ENCODE results near the gene RNF128. TPM values are rescaled to one million over a fixed set of nuclear protein-coding genes. Genes with fewer than 3 reads are reported as not detected.
"Not testable (repeated sequence)": the region's sequence is repeated elsewhere in the genome, so short reads cannot be mapped to it uniquely, and the experiment has no call there.

The RNF128 gene
- polyA plus RNA-seq, 1 donor (not counting 4 experiments of a cell fraction or from before 2014, with no cell fraction given) = 20.1 TPM

DNA sequence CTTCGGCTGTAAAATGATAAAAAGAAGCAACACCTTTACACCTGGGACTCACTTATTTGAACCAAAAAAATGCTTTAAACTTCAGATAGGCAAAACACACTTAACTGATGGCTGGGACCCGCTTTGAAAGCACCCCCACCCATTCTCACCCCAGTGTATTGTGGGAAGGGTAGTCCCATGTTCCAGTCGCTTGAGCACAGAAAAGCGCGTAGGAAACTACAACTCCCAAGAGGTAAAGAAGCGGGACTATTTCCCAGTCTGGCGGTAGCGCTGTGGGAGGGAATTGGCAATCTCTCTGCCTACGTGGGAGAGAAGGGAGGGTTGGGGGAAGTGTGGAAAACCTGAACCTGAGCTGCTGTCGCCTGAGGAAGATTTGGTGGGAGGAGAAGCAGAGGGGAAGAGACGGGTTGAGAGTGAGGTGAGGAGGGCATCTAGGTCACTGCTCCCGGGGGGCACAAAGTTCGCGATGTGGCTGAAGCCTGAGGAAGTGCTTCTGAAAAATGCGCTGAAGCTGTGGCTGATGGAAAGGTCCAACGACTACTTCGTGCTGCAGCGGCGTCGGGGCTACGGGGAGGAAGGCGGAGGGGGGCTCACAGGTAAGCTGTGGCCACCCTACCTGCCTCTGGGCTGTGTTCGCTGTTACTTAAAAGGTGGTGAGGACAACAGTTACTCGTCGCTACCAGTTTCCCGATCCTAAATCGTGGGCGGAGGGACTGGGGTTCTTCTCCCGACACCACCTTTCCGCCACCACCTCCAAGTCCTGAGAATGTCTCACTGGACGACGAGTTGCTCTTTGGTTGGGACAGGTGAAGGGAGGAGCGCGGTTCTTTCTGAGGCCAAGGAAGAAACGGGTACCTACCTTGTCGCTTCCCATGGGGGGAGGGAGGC is 76.1 kb downstream of the RNF128 start, which contains the start of gene TBC1D8B:
TSS of gene TBC1D8B (plus strand) at position 286 of the 888 bp plus-strand sequence. CDS start at position 467, 181 bp downstream.
- Histone ChIP-seq H3K27ac (ENCODE audit: control insufficient read depth, insufficient read depth, low read length) (peak within 1 kb of the TSS; percentile 52), H3K4me1 (ENCODE audit: control insufficient read depth, extremely low read depth, insufficient read depth, low read length) (peaks cover 2% of the 10 kb centered on the region), H3K9me3 (ENCODE audit: control insufficient read depth, low read depth, low read length) (no peaks in the 10 kb centered on the region), H3K4me3 (ENCODE audit: control insufficient read depth in 2 of 3, extremely low read depth in 1 of 3, insufficient read depth in 2 of 3, low read depth in 1 of 3, low read length in 3 of 3) (peak within 1 kb of the TSS; percentile 55 to 75 (median 61)), H3K27me3 (ENCODE audit: control insufficient read depth, extremely low read depth, insufficient read depth, low read length) (peaks cover 3% of the 10 kb centered on the region), H3K4me2 (ENCODE audit: control insufficient read depth, extremely low read depth, insufficient read depth, low read depth, low read length) (peak within 1 kb of the TSS; percentile 87), H3K79me2 (ENCODE audit: control insufficient read depth, insufficient read depth, low read length) (no peaks in the 10 kb centered on the region), H4K20me1 (ENCODE audit: control insufficient read depth, extremely low read depth, insufficient read depth, low read length) (no peaks in the 10 kb centered on the region), H3K9ac (ENCODE audit: control insufficient read depth, extremely low read depth, insufficient read depth, low read length) (peak within 1 kb of the TSS; percentile 66), H2AFZ (ENCODE audit: control insufficient read depth, low read length) (peak within 1 kb of the TSS; percentile 82), H3K36me3 (ENCODE audit: control insufficient read depth in 2 of 2, extremely low read depth in 1 of 2, insufficient read depth in 2 of 2, low read length in 2 of 2) (no peaks in the 10 kb centered on the region), H3K9me1 (ENCODE audit: control insufficient read depth, extremely low read depth, insufficient read depth, low read length) (no peaks in the 10 kb centered on the region)
- DNase-seq (ENCODE audit: low read depth, low spot score) = peak; percentile 28
- dilution Hi-C loops (cut with MboI; ENCODE audit: extremely low pct_ligation_motif_present, low sequenced_read_pairs) = no loop called here
- TF ChIP-seq, protein P1, sequence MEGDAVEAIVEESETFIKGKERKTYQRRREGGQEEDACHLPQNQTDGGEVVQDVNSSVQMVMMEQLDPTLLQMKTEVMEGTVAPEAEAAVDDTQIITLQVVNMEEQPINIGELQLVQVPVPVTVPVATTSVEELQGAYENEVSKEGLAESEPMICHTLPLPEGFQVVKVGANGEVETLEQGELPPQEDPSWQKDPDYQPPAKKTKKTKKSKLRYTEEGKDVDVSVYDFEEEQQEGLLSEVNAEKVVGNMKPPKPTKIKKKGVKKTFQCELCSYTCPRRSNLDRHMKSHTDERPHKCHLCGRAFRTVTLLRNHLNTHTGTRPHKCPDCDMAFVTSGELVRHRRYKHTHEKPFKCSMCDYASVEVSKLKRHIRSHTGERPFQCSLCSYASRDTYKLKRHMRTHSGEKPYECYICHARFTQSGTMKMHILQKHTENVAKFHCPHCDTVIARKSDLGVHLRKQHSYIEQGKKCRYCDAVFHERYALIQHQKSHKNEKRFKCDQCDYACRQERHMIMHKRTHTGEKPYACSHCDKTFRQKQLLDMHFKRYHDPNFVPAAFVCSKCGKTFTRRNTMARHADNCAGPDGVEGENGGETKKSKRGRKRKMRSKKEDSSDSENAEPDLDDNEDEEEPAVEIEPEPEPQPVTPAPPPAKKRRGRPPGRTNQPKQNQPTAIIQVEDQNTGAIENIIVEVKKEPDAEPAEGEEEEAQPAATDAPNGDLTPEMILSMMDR (optimal IDR thresholded peaks at IDR 0.05 in 1 of 3, IDR thresholded peaks at IDR 0.05 in 1 of 3, conservative IDR thresholded peaks at IDR 0.05 in 1 of 3; ENCODE audit: extremely low read depth in 1 of 3, insufficient read depth in 2 of 3, low read length in 3 of 3) = no peak
- no peak for TF ChIP-seq EZH2 (IDR thresholded peaks at IDR 0.05; ENCODE audit: low read length)
- FAIRE-seq = peak; percentile 84

DNA sequence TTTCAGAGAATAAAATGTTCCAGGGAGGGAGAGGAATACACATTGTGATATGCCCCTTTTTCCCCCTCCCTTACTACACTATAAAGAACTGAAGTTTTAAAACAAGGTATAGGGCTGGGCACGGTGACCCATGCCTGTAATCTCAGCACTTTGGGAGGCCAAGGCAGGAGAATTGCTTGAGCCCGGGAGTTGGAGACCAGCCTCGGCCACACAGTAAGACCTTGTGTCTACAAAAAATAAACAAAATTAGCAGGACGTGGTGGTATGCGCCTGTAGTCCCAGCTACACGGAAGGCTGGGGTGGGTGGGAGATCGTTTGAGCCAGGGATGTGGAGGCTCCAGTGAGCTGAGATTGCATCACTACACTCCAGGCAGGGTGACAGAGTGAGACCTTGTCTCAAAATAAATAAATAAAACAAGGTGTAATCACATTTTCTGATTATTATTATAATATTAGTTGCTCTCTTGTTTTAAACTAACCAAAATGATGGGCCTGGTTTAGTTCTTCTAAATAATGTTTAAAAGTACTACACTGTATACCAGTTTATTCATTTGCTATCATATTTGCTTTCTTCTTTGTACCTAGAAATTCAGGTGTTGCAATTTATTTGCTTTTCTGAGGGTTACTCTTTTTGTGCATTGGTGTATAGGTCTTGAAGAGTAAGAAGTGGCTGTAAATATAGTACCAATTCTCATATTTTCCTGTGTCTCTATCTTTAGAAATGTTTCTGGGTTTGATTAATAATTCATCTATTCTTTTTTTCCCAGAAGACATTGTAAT is 84.8 kb downstream of the RNF128 start:
- Histone ChIP-seq H3K4me3 (ENCODE audit: control insufficient read depth in 2 of 3, extremely low read depth in 1 of 3, insufficient read depth in 2 of 3, low read depth in 1 of 3, low read length in 3 of 3) (no peak overlapping the region), H2AFZ (ENCODE audit: control insufficient read depth, low read length) (no peak overlapping the region), H4K20me1 (ENCODE audit: control insufficient read depth, extremely low read depth, insufficient read depth, low read length) (no peaks in the 10 kb centered on the region), H3K4me2 (ENCODE audit: control insufficient read depth, extremely low read depth, insufficient read depth, low read depth, low read length) (no peak overlapping the region), H3K27ac (ENCODE audit: control insufficient read depth, insufficient read depth, low read length) (no peak overlapping the region), H3K36me3 (ENCODE audit: control insufficient read depth in 2 of 2, extremely low read depth in 1 of 2, insufficient read depth in 2 of 2, low read length in 2 of 2) (no peaks in the 10 kb centered on the region), H3K27me3 (ENCODE audit: control insufficient read depth, extremely low read depth, insufficient read depth, low read length) (no peaks in the 10 kb centered on the region), H3K79me2 (ENCODE audit: control insufficient read depth, insufficient read depth, low read length) (no peaks in the 10 kb centered on the region), H3K9me3 (ENCODE audit: control insufficient read depth, low read depth, low read length) (no peaks in the 10 kb centered on the region), H3K9ac (ENCODE audit: control insufficient read depth, extremely low read depth, insufficient read depth, low read length) (no peak overlapping the region), H3K9me1 (ENCODE audit: control insufficient read depth, extremely low read depth, insufficient read depth, low read length) (no peaks in the 10 kb centered on the region), H3K4me1 (ENCODE audit: control insufficient read depth, extremely low read depth, insufficient read depth, low read length) (no peaks in the 10 kb centered on the region)
- no peak for TF ChIP-seq EZH2 (IDR thresholded peaks at IDR 0.05; ENCODE audit: low read length)
- TF ChIP-seq, protein P1 (optimal IDR thresholded peaks at IDR 0.05 in 1 of 3, IDR thresholded peaks at IDR 0.05 in 1 of 3, conservative IDR thresholded peaks at IDR 0.05 in 1 of 3; ENCODE audit: extremely low read depth in 1 of 3, insufficient read depth in 2 of 3, low read length in 3 of 3) = no peak
- no peak for FAIRE-seq
- dilution Hi-C loops (cut with MboI; ENCODE audit: extremely low pct_ligation_motif_present, low sequenced_read_pairs) = no loop called here
- DNase-seq (ENCODE audit: low read depth, low spot score) = no peak

GRCh38 chrX:106812930-106813329 is 86.4 kb downstream of the RNF128 start:
- H3K79me2 ChIP-seq (ENCODE audit: control insufficient read depth, insufficient read depth, low read length); DNase-seq (ENCODE audit: low read depth, low spot score); H3K4me1 ChIP-seq (ENCODE audit: control insufficient read depth, extremely low read depth, insufficient read depth, low read length); H4K20me1 ChIP-seq (ENCODE audit: control insufficient read depth, extremely low read depth, insufficient read depth, low read length); H3K9me3 ChIP-seq (ENCODE audit: control insufficient read depth, low read depth, low read length); H3K27ac ChIP-seq (ENCODE audit: control insufficient read depth, insufficient read depth, low read length); H3K9me1 ChIP-seq (ENCODE audit: control insufficient read depth, extremely low read depth, insufficient read depth, low read length); H3K9ac ChIP-seq (ENCODE audit: control insufficient read depth, extremely low read depth, insufficient read depth, low read length); dilution Hi-C loops (cut with MboI; ENCODE audit: extremely low pct_ligation_motif_present, low sequenced_read_pairs); H3K4me3 ChIP-seq (ENCODE audit: control insufficient read depth in 2 of 3, extremely low read depth in 1 of 3, insufficient read depth in 2 of 3, low read depth in 1 of 3, low read length in 3 of 3); H3K27me3 ChIP-seq (ENCODE audit: control insufficient read depth, extremely low read depth, insufficient read depth, low read length); H3K4me2 ChIP-seq (ENCODE audit: control insufficient read depth, extremely low read depth, insufficient read depth, low read depth, low read length); H2AFZ ChIP-seq (ENCODE audit: control insufficient read depth, low read length); H3K36me3 ChIP-seq (ENCODE audit: control insufficient read depth in 2 of 2, extremely low read depth in 1 of 2, insufficient read depth in 2 of 2, low read length in 2 of 2); FAIRE-seq: not testable (repeated sequence)

Measured in keratinocyte (primary cell).